K562 (cell line): ENCODE results near the gene LAMTOR4. TPM values are rescaled to one million over a fixed set of nuclear protein-coding genes. Genes with fewer than 3 reads are reported as not detected.

ENCODE experiments used
- DDX20 ChIP-seq: fragments of 450-650 bp; IDR thresholded peaks from 2 replicates; pipeline ENCODE4 v1.6.1; 2016; ENCODE audit warnings: missing genetic modification characterization, low read depth, mild to moderate bottlenecking, missing compliant biosample characterization, moderate library complexity
- FOXK1 ChIP-seq: sonication (generic); formaldehyde crosslinking; IDR thresholded peaks from 2 replicates; pipeline ENCODE4 v1.8.0; 2022; ENCODE audit warnings: missing genetic modification reagents, mild to moderate bottlenecking, borderline replicate concordance
- HSF4 ChIP-seq: fragments of 250-450 bp; sonication (Bioruptor Pico); IDR thresholded peaks from 2 replicates; pipeline ENCODE4 v2.1.2; 2022; ENCODE audit warnings: mild to moderate bottlenecking, moderate library complexity, borderline replicate concordance
- L3MBTL2 ChIP-seq: fragments of 450-650 bp; IDR thresholded peaks from 2 replicates; pipeline ENCODE4 v1.6.1; 2016; ENCODE audit warnings: mild to moderate bottlenecking, moderate library complexity
- MYC ChIP-seq, 2 experiments: fragments of 250-450 bp in 1 of 2; sonication (Bioruptor Pico) in 1 of 2; IDR thresholded peaks; 2 replicates each; pipeline versions ENCODE4 v1.5.1 to v1.6.1; 2012 to 2021; ENCODE audit warnings: low read depth in 2 of 2, borderline replicate concordance in 1 of 2, improper control_type of control experiment in 1 of 2, low read length in 1 of 2, mild to moderate bottlenecking in 1 of 2, moderate library complexity in 1 of 2
- RNF2 ChIP-seq: sonication (generic); IDR thresholded peaks from 2 replicates; pipeline ENCODE4 v1.6.1; 2016
- SMAD1 ChIP-seq: fragments of 150-350 bp; IDR thresholded peaks from 2 replicates; pipeline ENCODE4 v1.6.1; 2014; ENCODE audit warnings: low read length, low read depth; ENCODE audit not compliant: partially characterized antibody
- SRSF7 ChIP-seq: fragments of 200-400 bp; formaldehyde crosslinking; optimal IDR thresholded peaks from 2 replicates; pipeline ENCODE3; 2017; ENCODE audit warnings: mild to moderate bottlenecking, low read depth, low read length
- TAF7 ChIP-seq: fragments of 450-650 bp; IDR thresholded peaks from 2 replicates; pipeline ENCODE4 v1.6.1; 2016; ENCODE audit warnings: missing genetic modification characterization, missing compliant biosample characterization
- ZNF830 ChIP-seq: fragments of 250-450 bp; sonication (Bioruptor Pico); IDR thresholded peaks from 2 replicates; pipeline ENCODE4 v1.5.0; 2021; ENCODE audit warnings: mild to moderate bottlenecking
- polyA plus RNA-seq, 8 experiments: library from polyadenylated mRNA; depleted of rRNA in 4 of 8; stranded (reverse) in 5 of 8; unstranded in 3 of 8; fragments of >200 nt; fragmentation: Nextera tagmentation in 2 of 8; fragmentation: Illumina TruSeq in 1 of 8; extraction: Ambion mirVana in 2 of 8; extraction: Trizol in 1 of 8; gene quantifications; 2 replicates each; pipeline versions ENCODE4 v1.2.1 to v1.2.3, GENCODE V29; 2011 to 2014; ENCODE audit warnings: inconsistent platforms in 1 of 8, missing spikeins in 1 of 8
- total RNA-seq, 7 experiments: library from RNA; depleted of rRNA in 6 of 7; stranded (reverse); fragments of >200 nt in 6 of 7; fragmentation: Illumina TruSeq in 2 of 7; extraction: Trizol in 2 of 7; gene quantifications; 2 replicates each; pipeline versions ENCODE4 v1.2.1 to v1.2.3, GENCODE V29; 2011 to 2021; ENCODE audit warnings: low replicate concordance in 1 of 7
- TF ChIP-seq, protein P1 (sequence below): fragments of 450-650 bp; IDR thresholded peaks from 2 replicates; pipeline ENCODE4 v1.6.1; 2016; ENCODE audit warnings: low read depth
- TF ChIP-seq, protein P2 (sequence below): sonication (generic); formaldehyde crosslinking; IDR thresholded peaks from 2 replicates; pipeline ENCODE4 v1.8.0; 2022; ENCODE audit warnings: mild to moderate bottlenecking, missing genetic modification reagents
- TF ChIP-seq, protein P3 (sequence below): fragments of 450-650 bp; formaldehyde crosslinking; IDR thresholded peaks from 2 replicates; pipeline ENCODE4 v1.4.0; 2020; ENCODE audit warnings: mild to moderate bottlenecking
- TF ChIP-seq, protein P4 (sequence below): fragments of 250-450 bp; sonication (Bioruptor Pico); IDR thresholded peaks from 2 replicates; pipeline ENCODE4 v1.8.0; 2022; ENCODE audit warnings: inconsistent platforms, mild to moderate bottlenecking, moderate library complexity, borderline replicate concordance

LAMTOR4 gene
- total and polyA plus RNA-seq, 9 of the 15 experiments (the other 6 are each of a cell fraction or from before 2014, with no cell fraction given): 79.6 to 314 (median 195) TPM

DNA sequence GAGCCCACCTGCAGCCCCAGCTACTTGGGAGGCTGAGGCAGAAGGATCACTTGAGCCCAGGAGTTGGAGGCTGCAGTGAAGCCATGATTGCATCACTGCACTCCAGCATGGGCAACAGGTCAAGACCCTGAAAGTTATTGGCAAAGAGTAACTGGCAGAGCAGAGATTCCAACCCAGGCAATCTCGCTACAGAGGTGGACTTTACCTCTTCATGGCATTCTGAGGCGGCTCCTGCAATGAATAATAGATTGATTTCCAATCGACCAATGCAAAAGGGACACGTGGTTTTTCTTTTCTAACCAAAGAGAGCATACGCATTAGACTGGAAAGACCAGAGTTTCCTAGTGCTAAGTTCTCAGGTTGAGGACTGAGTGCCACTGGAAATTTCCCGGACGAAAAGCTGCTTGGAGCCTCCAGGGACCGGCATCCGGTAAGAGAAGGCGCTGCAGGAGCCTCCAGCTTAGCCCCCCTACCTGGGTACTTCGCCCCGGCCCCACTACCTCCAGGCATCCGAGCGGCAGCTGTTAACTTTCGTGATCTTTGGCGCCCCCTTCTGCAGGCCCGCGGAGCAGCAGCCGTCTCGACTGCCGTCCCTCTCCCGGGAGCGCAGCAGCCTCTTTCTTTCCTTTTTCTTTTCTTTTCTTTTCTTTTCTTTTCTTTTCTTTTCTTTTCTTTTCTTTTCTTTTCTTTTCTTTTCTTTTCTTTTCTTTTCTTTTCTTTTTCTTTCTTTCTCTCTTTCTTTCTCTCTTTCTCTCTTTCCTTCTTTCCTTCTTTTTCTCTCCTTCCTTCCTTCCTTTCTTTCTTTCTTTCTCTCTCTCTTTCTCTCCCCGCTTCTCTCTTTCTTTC, 17.9 kb upstream of the LAMTOR4 start (continued):
- TF ChIP-seq, protein P1, sequence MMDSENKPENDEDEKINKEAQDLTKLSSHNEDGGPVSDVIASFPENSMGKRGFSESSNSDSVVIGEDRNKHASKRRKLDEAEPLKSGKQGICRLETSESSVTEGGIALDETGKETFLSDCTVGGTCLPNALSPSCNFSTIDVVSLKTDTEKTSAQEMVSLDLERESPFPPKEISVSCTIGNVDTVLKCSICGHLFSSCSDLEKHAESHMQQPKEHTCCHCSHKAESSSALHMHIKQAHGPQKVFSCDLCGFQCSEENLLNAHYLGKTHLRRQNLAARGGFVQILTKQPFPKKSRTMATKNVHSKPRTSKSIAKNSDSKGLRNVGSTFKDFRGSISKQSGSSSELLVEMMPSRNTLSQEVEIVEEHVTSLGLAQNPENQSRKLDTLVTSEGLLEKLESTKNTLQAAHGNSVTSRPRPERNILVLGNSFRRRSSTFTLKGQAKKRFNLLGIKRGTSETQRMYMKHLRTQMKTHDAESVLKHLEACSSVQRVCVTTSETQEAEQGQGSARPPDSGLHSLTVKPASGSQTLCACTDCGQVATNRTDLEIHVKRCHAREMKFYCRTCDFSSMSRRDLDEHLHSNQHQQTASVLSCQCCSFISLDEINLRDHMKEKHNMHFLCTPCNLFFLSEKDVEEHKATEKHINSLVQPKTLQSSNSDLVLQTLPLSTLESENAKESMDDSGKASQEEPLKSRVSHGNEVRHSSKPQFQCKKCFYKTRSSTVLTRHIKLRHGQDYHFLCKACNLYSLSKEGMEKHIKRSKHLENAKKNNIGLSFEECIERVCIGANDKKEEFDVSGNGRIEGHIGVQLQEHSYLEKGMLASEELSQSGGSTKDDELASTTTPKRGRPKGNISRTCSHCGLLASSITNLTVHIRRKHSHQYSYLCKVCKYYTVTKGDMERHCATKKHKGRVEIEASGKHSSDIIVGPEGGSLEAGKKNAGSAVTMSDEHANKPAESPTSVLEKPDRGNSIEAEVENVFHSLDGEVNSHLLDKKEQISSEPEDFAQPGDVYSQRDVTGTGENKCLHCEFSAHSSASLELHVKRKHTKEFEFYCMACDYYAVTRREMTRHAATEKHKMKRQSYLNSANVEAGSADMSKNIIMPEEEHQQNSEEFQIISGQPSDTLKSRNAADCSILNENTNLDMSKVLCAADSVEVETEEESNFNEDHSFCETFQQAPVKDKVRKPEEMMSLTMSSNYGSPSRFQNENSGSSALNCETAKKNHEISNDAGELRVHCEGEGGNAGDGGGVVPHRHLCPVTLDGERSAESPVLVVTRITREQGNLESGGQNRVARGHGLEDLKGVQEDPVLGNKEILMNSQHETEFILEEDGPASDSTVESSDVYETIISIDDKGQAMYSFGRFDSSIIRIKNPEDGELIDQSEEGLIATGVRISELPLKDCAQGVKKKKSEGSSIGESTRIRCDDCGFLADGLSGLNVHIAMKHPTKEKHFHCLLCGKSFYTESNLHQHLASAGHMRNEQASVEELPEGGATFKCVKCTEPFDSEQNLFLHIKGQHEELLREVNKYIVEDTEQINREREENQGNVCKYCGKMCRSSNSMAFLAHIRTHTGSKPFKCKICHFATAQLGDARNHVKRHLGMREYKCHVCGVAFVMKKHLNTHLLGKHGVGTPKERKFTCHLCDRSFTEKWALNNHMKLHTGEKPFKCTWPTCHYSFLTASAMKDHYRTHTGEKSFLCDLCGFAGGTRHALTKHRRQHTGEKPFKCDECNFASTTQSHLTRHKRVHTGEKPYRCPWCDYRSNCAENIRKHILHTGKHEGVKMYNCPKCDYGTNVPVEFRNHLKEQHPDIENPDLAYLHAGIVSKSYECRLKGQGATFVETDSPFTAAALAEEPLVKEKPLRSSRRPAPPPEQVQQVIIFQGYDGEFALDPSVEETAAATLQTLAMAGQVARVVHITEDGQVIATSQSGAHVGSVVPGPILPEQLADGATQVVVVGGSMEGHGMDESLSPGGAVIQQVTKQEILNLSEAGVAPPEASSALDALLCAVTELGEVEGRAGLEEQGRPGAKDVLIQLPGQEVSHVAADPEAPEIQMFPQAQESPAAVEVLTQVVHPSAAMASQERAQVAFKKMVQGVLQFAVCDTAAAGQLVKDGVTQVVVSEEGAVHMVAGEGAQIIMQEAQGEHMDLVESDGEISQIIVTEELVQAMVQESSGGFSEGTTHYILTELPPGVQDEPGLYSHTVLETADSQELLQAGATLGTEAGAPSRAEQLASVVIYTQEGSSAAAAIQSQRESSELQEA: peak; percentile 64; the same call in 1 of the 2 replicates
- TF ChIP-seq FOXK1 (CRISPR knock-in tag) (no peak), MYC (IDR thresholded peaks at IDR 0.05; ENCODE audit: low read depth, low read length) (no peak), MYC (CRISPR knock-in tag; IDR thresholded peaks at IDR 0.05; ENCODE audit: borderline replicate concordance, low read depth) (no peak), RNF2 (no peak), ZNF830 (CRISPR knock-in tag) (no peak), DDX20 (no peak), HSF4 (CRISPR knock-in tag) (no peak), TAF7 (tag) (0 out of 2 replicates have a peak, but pooled peaks have one; percentile 27), SMAD1 (no peak), SRSF7 (no peak), L3MBTL2 (peak; percentile 77)
- TF ChIP-seq, protein P2, sequence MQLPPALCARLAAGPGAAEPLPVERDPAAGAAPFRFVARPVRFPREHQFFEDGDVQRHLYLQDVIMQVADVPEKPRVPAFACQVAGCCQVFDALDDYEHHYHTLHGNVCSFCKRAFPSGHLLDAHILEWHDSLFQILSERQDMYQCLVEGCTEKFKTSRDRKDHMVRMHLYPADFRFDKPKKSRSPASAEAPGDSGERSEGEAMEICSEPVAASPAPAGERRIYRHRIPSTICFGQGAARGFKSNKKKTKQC: no peak
- TF ChIP-seq, protein P3, sequence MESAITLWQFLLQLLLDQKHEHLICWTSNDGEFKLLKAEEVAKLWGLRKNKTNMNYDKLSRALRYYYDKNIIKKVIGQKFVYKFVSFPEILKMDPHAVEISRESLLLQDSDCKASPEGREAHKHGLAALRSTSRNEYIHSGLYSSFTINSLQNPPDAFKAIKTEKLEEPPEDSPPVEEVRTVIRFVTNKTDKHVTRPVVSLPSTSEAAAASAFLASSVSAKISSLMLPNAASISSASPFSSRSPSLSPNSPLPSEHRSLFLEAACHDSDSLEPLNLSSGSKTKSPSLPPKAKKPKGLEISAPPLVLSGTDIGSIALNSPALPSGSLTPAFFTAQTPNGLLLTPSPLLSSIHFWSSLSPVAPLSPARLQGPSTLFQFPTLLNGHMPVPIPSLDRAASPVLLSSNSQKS: no peak
- TF ChIP-seq, protein P4, sequence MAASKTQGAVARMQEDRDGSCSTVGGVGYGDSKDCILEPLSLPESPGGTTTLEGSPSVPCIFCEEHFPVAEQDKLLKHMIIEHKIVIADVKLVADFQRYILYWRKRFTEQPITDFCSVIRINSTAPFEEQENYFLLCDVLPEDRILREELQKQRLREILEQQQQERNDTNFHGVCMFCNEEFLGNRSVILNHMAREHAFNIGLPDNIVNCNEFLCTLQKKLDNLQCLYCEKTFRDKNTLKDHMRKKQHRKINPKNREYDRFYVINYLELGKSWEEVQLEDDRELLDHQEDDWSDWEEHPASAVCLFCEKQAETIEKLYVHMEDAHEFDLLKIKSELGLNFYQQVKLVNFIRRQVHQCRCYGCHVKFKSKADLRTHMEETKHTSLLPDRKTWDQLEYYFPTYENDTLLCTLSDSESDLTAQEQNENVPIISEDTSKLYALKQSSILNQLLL (CRISPR knock-in tag): no peak
